GM23248 (cell line): ENCODE results near the gene CCL28.

Experiments used
- EZH2 ChIP-seq: fragments of 200-600 bp; sonication (generic); IDR thresholded peaks from 2 replicates; pipeline ENCODE4 v1.6.1; 2018; ENCODE audit warnings: antibody characterized with exemption, mild to moderate bottlenecking; ENCODE audit not compliant: insufficient read depth, poor library complexity, severe bottlenecking
- EZH2phosphoT487 ChIP-seq: fragments of 200-600 bp; sonication (generic); IDR thresholded peaks from 2 replicates; pipeline ENCODE4 v1.6.1; 2018; ENCODE audit warnings: antibody characterized with exemption, moderate library complexity, mild to moderate bottlenecking, low read depth; ENCODE audit not compliant: insufficient read depth

GRCh38 chr5:43370352-43370751, 41.8 kb downstream of the CCL28 start:
- no peak for TF ChIP-seq EZH2
- no peak for TF ChIP-seq EZH2phosphoT487
